MV-4-11 (cell line): Measurements from ENCODE around the gene EXOC1L.

Experiments
- DNase-seq: peaks from one replicate; lab custom pipeline; 2025; lab: John Stamatoyannopoulos, UW

The EXOC1L gene

DNA sequence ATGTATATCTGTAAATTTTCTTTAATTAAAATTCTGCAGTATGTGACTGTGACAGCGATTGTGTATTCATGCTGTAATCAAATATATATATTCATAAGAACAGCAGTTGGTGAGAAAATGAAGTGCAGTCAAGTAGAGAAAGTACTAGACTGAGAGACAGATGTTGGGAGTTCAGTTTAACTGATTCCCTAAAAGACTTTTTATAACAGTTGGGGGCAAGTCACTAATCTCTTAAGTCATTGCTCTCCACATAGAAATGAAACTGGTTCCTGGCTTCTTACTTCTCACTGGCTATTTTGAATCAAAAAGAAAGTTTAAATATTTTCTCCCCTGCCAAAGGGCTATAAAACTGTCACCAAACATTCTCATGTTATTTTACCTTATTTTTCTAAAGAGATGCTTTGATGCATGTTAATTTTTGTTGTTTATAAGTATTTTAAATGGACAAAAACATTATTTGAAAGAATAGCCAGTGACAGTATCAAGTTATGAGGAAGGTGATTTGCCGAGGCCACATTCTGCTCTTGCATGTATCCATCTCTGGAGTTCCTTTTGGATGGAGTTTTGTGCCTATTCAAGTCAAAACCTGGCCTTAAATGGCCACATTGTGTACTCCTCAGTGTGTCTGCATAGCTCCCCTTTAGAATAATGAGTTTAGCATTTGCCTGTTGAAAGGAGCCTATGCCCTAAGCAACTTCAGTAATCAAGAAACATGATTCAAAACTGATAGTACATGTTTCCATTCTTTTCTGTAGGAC lies 64.7 kb downstream of the EXOC1L start:
- peak; percentile 78 for DNase-seq

GRCh38 chr4:55884851-55885219 lies 65.2 kb downstream of the EXOC1L start:
- DNase-seq: no peak
